K562 (cell line): ENCODE measurements around the gene TOP3A. TPM values are rescaled to one million over a fixed set of nuclear protein-coding genes. Genes with fewer than 3 reads are reported as not detected.
A peak's percentile ranks its signal among the peaks of the same experiment; 100 is the strongest.

ENCODE experiments used
- BDP1 ChIP-seq: IDR thresholded peaks from 3 replicates; pipeline ENCODE4 v1.6.1; 2011; ENCODE audit not compliant: insufficient read length, insufficient read depth
- CC2D1A ChIP-seq: fragments of 450-650 bp; IDR thresholded peaks from 2 replicates; pipeline ENCODE4 v1.6.1; 2017; ENCODE audit warnings: mild to moderate bottlenecking
- ERF ChIP-seq: fragments of 450-650 bp; formaldehyde crosslinking; IDR thresholded peaks from 2 replicates; pipeline ENCODE4 v1.4.0; 2020; ENCODE audit warnings: mild to moderate bottlenecking, mixed read lengths
- NR1H2 ChIP-seq: sonication (generic); formaldehyde crosslinking; IDR thresholded peaks from 2 replicates; pipeline ENCODE4 v1.4.0; 2020; ENCODE audit warnings: mild to moderate bottlenecking, missing genetic modification reagents
- PCBP1 ChIP-seq: fragments of 200-400 bp; formaldehyde crosslinking; IDR thresholded peaks from 2 replicates; pipeline ENCODE4 v1.6.1; 2018; ENCODE audit warnings: mild to moderate bottlenecking, low read depth, low read length; ENCODE audit not compliant: poor library complexity, severe bottlenecking
- PURB ChIP-seq: sonication (generic); formaldehyde crosslinking; IDR thresholded peaks from 2 replicates; pipeline ENCODE4 v1.9.0; 2021; ENCODE audit warnings: low read depth, mild to moderate bottlenecking, missing genetic modification reagents
- SP1 ChIP-seq: sonication (generic); formaldehyde crosslinking; IDR thresholded peaks from 2 replicates; pipeline ENCODE4 v1.8.1; 2022; ENCODE audit warnings: mild to moderate bottlenecking, missing genetic modification reagents
- SUPT5H ChIP-seq: fragments of 450-650 bp; IDR thresholded peaks from 2 replicates; pipeline ENCODE4 v1.6.1; 2016
- TBP ChIP-seq: optimal IDR thresholded peaks from 2 replicates; pipeline ENCODE3; 2011; ENCODE audit warnings: low read depth, low read length, improper control_type of control experiment
- THRAP3 ChIP-seq: fragments of 450-650 bp; IDR thresholded peaks from 2 replicates; pipeline ENCODE4 v1.6.1; 2016; ENCODE audit warnings: mild to moderate bottlenecking, inconsistent platforms, borderline replicate concordance
- TSHZ1 ChIP-seq: fragments of 250-450 bp; sonication (Bioruptor Pico); IDR thresholded peaks from 2 replicates; pipeline ENCODE4 v1.4.0; 2020; ENCODE audit warnings: mild to moderate bottlenecking, moderate library complexity
- ZBTB12 ChIP-seq: fragments of 250-450 bp; sonication (Bioruptor Pico); IDR thresholded peaks from 2 replicates; pipeline ENCODE4 v1.4.0; 2020
- ZNF717 ChIP-seq: fragments of 250-450 bp; sonication (Bioruptor Pico); IDR thresholded peaks from 2 replicates; pipeline ENCODE4 v1.5.0; 2021
- ZNF740 ChIP-seq, 3 experiments: fragments of 200-800 bp in 1 of 3; sonication (Bioruptor generic) in 1 of 3; sonication (generic) in 1 of 3; formaldehyde crosslinking in 1 of 3; IDR thresholded peaks; 2 replicates each; pipeline versions ENCODE4 v1.6.1 to v1.8.0; 2016 to 2022; ENCODE audit warnings: mild to moderate bottlenecking in 2 of 3, missing compliant biosample characterization in 2 of 3, missing genetic modification characterization in 2 of 3, missing genetic modification reagents in 1 of 3
- polyA plus RNA-seq, 8 experiments: library from polyadenylated mRNA; depleted of rRNA in 4 of 8; stranded (reverse) in 5 of 8; unstranded in 3 of 8; fragments of >200 nt; fragmentation: Nextera tagmentation in 2 of 8; fragmentation: Illumina TruSeq in 1 of 8; extraction: Ambion mirVana in 2 of 8; extraction: Trizol in 1 of 8; gene quantifications; 2 replicates each; pipeline versions ENCODE4 v1.2.1 to v1.2.3, GENCODE V29; 2011 to 2014; ENCODE audit warnings: inconsistent platforms in 1 of 8, missing spikeins in 1 of 8
- total RNA-seq, 7 experiments: library from RNA; depleted of rRNA in 6 of 7; stranded (reverse); fragments of >200 nt in 6 of 7; fragmentation: Illumina TruSeq in 2 of 7; extraction: Trizol in 2 of 7; gene quantifications; 2 replicates each; pipeline versions ENCODE4 v1.2.1 to v1.2.3, GENCODE V29; 2011 to 2021; ENCODE audit warnings: low replicate concordance in 1 of 7
- TF ChIP-seq, protein P1 (sequence below): fragments of 450-650 bp; formaldehyde crosslinking; IDR thresholded peaks from 2 replicates; pipeline ENCODE4 v1.4.0; 2022; ENCODE audit warnings: missing genetic modification characterization
- TF ChIP-seq, protein P2 (sequence below): fragments of 150-350 bp; IDR thresholded peaks from 2 replicates; pipeline ENCODE4 v1.6.1; 2014; ENCODE audit warnings: low read depth, mild to moderate bottlenecking, low read length, borderline replicate concordance

The TOP3A gene
- total and polyA plus RNA-seq, 9 of the 15 experiments (the other 6 are each of a cell fraction or from before 2014, with no cell fraction given) = 5.2 to 49.7 (median 24.7) TPM

- TF ChIP-seq ZNF740 (CRISPR knock-in tag; IDR thresholded peaks at IDR 0.05) (no peak), ZNF740 (tag; IDR thresholded peaks at IDR 0.05) (no peak), TSHZ1 (CRISPR knock-in tag) (no peak), ZBTB12 (CRISPR knock-in tag) (no peak), SP1 (CRISPR knock-in tag) (peak; percentile 82; the same call in 1 of the 2 replicates), THRAP3 (no peak), ERF (CRISPR knock-in tag) (no peak), ZNF717 (CRISPR knock-in tag) (no peak), CC2D1A (no peak), TBP (no peak), PCBP1 (peak; percentile 41), NR1H2 (CRISPR knock-in tag) (no peak), PURB (CRISPR knock-in tag) (no peak), BDP1 (no peak), SUPT5H (no peak)
- TF ChIP-seq, protein P1, sequence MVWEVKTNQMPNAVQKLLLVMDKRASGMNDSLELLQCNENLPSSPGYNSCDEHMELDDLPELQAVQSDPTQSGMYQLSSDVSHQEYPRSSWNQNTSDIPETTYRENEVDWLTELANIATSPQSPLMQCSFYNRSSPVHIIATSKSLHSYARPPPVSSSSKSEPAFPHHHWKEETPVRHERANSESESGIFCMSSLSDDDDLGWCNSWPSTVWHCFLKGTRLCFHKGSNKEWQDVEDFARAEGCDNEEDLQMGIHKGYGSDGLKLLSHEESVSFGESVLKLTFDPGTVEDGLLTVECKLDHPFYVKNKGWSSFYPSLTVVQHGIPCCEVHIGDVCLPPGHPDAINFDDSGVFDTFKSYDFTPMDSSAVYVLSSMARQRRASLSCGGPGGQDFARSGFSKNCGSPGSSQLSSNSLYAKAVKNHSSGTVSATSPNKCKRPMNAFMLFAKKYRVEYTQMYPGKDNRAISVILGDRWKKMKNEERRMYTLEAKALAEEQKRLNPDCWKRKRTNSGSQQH = no peak
- TF ChIP-seq, protein P2, sequence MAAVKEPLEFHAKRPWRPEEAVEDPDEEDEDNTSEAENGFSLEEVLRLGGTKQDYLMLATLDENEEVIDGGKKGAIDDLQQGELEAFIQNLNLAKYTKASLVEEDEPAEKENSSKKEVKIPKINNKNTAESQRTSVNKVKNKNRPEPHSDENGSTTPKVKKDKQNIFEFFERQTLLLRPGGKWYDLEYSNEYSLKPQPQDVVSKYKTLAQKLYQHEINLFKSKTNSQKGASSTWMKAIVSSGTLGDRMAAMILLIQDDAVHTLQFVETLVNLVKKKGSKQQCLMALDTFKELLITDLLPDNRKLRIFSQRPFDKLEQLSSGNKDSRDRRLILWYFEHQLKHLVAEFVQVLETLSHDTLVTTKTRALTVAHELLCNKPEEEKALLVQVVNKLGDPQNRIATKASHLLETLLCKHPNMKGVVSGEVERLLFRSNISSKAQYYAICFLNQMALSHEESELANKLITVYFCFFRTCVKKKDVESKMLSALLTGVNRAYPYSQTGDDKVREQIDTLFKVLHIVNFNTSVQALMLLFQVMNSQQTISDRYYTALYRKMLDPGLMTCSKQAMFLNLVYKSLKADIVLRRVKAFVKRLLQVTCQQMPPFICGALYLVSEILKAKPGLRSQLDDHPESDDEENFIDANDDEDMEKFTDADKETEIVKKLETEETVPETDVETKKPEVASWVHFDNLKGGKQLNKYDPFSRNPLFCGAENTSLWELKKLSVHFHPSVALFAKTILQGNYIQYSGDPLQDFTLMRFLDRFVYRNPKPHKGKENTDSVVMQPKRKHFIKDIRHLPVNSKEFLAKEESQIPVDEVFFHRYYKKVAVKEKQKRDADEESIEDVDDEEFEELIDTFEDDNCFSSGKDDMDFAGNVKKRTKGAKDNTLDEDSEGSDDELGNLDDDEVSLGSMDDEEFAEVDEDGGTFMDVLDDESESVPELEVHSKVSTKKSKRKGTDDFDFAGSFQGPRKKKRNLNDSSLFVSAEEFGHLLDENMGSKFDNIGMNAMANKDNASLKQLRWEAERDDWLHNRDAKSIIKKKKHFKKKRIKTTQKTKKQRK = peak; percentile 32; the same call in 1 of the 2 replicates
These were observed 54.3 kb downstream of the TOP3A start, which contains the start of gene MIEF2 (continued) for GRCh38 chr17:18260332-18261145.
